Measurements from ENCODE around the gene AMPD2. TPM values are rescaled to one million over a fixed set of nuclear protein-coding genes. Genes with fewer than 3 reads are reported as not detected.

AMPD2 gene
- total and polyA plus RNA-seq, 9 of the 15 experiments (the other 6 are each of a cell fraction or from before 2014, with no cell fraction given) = 2.0 to 77.7 (median 28.2) TPM

DNA sequence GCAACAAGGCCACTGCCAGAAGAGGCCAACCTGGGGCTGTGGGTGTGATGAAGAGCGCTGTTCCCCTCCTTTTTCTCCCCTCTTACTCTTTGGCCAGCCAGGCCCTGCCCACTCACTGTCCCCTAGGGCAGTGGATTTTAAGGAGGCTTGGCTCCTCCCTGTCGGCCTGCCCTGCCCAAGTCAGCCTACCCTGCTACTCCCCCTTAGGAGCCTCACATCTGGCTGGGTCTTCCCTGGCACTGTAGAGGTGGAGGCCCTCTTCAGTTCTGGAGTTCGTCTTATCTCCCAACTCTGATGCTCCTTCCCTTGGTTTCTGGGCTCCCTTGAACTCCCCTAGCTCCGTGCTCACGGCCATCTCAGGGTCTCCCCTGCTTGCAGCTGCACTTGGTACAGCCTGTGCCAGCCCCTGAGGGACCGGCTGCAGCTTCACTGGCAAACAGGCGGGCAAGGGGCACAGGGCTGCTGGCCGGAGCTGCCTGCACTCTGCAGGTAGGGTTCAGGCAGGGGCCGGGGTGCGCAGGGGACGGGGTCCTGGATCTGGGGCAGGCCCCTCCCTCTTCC is 4.0 kb downstream of the AMPD2 start:
- H3K79me2 ChIP-seq (ENCODE audit: control insufficient read depth, insufficient read depth, low read length) = peaks cover 55% of the 10 kb centered on the region
- H3K27ac ChIP-seq (ENCODE audit: extremely low read depth, low read depth, low read length) = no peak overlapping the region
- no peak overlapping the region for H2AFZ ChIP-seq (ENCODE audit: low read depth, low read length)
- CTCF ChIA-PET (ENCODE audit: low intra/inter-chr PET ratio) = no interaction called here
- H3K36me3 ChIP-seq (ENCODE audit: control insufficient read depth, insufficient read depth, low read length) = peaks cover 29% of the 10 kb centered on the region; the same call in 2 of the 3 replicates
- DNase-seq (ENCODE audit: extremely low read depth in 1 of 4, low spot score in 3 of 4) (no peak), FAIRE-seq (no peak), ATAC-seq (no peak)
- no TSS peak for BruUV-seq (replicated peaks)
- peaks cover 28 to 76% of the 10 kb centered on the region in 2 experiments for H3K4me1 ChIP-seq (replicated peaks in 1 of 2; ENCODE audit: control insufficient read depth in 2 of 2, insufficient read depth in 2 of 2, low read length in 2 of 2)
- intact Hi-C loops (cut with micrococcal nuclease) = no loop called here
- H3K9ac ChIP-seq (ENCODE audit: insufficient read depth in 1 of 2, low read depth in 2 of 2, low read length in 2 of 2) = peak overlapping the region in 1 of 2 experiments; percentile 41; a peak in 2 of 4 replicates
- TF ChIP-seq, protein P1, sequence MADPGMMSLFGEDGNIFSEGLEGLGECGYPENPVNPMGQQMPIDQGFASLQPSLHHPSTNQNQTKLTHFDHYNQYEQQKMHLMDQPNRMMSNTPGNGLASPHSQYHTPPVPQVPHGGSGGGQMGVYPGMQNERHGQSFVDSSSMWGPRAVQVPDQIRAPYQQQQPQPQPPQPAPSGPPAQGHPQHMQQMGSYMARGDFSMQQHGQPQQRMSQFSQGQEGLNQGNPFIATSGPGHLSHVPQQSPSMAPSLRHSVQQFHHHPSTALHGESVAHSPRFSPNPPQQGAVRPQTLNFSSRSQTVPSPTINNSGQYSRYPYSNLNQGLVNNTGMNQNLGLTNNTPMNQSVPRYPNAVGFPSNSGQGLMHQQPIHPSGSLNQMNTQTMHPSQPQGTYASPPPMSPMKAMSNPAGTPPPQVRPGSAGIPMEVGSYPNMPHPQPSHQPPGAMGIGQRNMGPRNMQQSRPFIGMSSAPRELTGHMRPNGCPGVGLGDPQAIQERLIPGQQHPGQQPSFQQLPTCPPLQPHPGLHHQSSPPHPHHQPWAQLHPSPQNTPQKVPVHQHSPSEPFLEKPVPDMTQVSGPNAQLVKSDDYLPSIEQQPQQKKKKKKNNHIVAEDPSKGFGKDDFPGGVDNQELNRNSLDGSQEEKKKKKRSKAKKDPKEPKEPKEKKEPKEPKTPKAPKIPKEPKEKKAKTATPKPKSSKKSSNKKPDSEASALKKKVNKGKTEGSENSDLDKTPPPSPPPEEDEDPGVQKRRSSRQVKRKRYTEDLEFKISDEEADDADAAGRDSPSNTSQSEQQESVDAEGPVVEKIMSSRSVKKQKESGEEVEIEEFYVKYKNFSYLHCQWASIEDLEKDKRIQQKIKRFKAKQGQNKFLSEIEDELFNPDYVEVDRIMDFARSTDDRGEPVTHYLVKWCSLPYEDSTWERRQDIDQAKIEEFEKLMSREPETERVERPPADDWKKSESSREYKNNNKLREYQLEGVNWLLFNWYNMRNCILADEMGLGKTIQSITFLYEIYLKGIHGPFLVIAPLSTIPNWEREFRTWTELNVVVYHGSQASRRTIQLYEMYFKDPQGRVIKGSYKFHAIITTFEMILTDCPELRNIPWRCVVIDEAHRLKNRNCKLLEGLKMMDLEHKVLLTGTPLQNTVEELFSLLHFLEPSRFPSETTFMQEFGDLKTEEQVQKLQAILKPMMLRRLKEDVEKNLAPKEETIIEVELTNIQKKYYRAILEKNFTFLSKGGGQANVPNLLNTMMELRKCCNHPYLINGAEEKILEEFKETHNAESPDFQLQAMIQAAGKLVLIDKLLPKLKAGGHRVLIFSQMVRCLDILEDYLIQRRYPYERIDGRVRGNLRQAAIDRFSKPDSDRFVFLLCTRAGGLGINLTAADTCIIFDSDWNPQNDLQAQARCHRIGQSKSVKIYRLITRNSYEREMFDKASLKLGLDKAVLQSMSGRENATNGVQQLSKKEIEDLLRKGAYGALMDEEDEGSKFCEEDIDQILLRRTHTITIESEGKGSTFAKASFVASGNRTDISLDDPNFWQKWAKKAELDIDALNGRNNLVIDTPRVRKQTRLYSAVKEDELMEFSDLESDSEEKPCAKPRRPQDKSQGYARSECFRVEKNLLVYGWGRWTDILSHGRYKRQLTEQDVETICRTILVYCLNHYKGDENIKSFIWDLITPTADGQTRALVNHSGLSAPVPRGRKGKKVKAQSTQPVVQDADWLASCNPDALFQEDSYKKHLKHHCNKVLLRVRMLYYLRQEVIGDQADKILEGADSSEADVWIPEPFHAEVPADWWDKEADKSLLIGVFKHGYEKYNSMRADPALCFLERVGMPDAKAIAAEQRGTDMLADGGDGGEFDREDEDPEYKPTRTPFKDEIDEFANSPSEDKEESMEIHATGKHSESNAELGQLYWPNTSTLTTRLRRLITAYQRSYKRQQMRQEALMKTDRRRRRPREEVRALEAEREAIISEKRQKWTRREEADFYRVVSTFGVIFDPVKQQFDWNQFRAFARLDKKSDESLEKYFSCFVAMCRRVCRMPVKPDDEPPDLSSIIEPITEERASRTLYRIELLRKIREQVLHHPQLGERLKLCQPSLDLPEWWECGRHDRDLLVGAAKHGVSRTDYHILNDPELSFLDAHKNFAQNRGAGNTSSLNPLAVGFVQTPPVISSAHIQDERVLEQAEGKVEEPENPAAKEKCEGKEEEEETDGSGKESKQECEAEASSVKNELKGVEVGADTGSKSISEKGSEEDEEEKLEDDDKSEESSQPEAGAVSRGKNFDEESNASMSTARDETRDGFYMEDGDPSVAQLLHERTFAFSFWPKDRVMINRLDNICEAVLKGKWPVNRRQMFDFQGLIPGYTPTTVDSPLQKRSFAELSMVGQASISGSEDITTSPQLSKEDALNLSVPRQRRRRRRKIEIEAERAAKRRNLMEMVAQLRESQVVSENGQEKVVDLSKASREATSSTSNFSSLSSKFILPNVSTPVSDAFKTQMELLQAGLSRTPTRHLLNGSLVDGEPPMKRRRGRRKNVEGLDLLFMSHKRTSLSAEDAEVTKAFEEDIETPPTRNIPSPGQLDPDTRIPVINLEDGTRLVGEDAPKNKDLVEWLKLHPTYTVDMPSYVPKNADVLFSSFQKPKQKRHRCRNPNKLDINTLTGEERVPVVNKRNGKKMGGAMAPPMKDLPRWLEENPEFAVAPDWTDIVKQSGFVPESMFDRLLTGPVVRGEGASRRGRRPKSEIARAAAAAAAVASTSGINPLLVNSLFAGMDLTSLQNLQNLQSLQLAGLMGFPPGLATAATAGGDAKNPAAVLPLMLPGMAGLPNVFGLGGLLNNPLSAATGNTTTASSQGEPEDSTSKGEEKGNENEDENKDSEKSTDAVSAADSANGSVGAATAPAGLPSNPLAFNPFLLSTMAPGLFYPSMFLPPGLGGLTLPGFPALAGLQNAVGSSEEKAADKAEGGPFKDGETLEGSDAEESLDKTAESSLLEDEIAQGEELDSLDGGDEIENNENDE (IDR thresholded peaks at IDR 0.05; ENCODE audit: low read depth, low read length) = no peak
- TF ChIP-seq, protein P2, sequence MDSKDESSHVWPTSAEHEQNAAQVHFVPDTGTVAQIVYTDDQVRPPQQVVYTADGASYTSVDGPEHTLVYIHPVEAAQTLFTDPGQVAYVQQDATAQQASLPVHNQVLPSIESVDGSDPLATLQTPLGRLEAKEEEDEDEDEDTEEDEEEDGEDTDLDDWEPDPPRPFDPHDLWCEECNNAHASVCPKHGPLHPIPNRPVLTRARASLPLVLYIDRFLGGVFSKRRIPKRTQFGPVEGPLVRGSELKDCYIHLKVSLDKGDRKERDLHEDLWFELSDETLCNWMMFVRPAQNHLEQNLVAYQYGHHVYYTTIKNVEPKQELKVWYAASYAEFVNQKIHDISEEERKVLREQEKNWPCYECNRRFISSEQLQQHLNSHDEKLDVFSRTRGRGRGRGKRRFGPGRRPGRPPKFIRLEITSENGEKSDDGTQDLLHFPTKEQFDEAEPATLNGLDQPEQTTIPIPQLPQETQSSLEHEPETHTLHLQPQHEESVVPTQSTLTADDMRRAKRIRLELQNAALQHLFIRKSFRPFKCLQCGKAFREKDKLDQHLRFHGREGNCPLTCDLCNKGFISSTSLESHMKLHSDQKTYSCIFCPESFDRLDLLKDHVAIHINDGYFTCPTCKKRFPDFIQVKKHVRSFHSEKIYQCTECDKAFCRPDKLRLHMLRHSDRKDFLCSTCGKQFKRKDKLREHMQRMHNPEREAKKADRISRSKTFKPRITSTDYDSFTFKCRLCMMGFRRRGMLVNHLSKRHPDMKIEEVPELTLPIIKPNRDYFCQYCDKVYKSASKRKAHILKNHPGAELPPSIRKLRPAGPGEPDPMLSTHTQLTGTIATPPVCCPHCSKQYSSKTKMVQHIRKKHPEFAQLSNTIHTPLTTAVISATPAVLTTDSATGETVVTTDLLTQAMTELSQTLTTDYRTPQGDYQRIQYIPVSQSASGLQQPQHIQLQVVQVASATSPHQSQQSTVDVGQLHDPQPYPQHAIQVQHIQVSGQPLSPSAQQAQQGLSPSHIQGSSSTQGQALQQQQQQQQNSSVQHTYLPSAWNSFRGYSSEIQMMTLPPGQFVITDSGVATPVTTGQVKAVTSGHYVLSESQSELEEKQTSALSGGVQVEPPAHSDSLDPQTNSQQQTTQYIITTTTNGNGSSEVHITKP (IDR thresholded peaks at IDR 0.05; ENCODE audit: partially characterized antibody) = peak; percentile 79
- TF ChIP-seq SMARCB1 (IDR thresholded peaks at IDR 0.05; ENCODE audit: insufficient read length, low read depth) = no peak
- POLR2A ChIA-PET = interaction anchor here (1.0 to 2.8 kb wide), 5 partner anchors 12 to 78 kb away, joined by 4 to 17 read pairs (median 7); partner anchors contain the start of gene GNAI3
- no peak overlapping the region for H3K4me3 ChIP-seq
- no peaks in the 10 kb centered on the region for H3K9me1 ChIP-seq (ENCODE audit: control insufficient read depth, insufficient read depth, low read length)
- in situ Hi-C loops (cut with MboI) = loop anchor here (5.0 kb wide), 1 partner anchor 76 kb away; the partner anchor contains the start of gene GNAI3
- 79% methylated on average over 10 of the region's 11 CpGs for WGBS (ENCODE audit: insufficient coverage, low coverage, missing lambda C conversion rate)
- no peaks in the 10 kb centered on the region for H3K27me3 ChIP-seq (ENCODE audit: control insufficient read depth in 2 of 2, insufficient read depth in 2 of 2, low read length in 2 of 2)
- peaks cover 5% of the 10 kb centered on the region; the same call in 1 of the 2 replicates for H4K20me1 ChIP-seq (replicated peaks; ENCODE audit: control insufficient read depth, insufficient read depth, low read length)
- H3K9me3 ChIP-seq (replicated peaks; ENCODE audit: control insufficient read depth, insufficient read depth, low read depth, low read length) = no peaks in the 10 kb centered on the region
- H3K4me2 ChIP-seq (ENCODE audit: insufficient read depth, low read length) = peak overlapping the region; percentile 31; the same call in 1 of the 2 replicates
